ENCODE measurements around the gene LSM12. TPM values are rescaled to one million over a fixed set of nuclear protein-coding genes. Genes with fewer than 3 reads are reported as not detected.

LSM12 gene
- total and polyA plus RNA-seq, 2 of the 8 experiments (the other 6 are each of a cell fraction or from before 2014, with no cell fraction given) = 69.8 to 142 TPM

- Histone ChIP-seq H4K5ac (ENCODE audit: insufficient read length, low read depth, low read length) (no peak overlapping the region), H2BK5ac (ENCODE audit: low read depth, low read length) (no peak overlapping the region), H2AFZ (ENCODE audit: low read length) (no peak overlapping the region), H3K79me2 (ENCODE audit: control insufficient read depth in 1 of 2, insufficient read depth in 2 of 2, low read length in 2 of 2) (peaks cover 0 to 39% of the 10 kb centered on the region in 2 experiments; a peak in 2 of 4 replicates), H2BK20ac (ENCODE audit: low read length) (no peak overlapping the region), H3K18ac (ENCODE audit: extremely low read depth, low read length) (no peak overlapping the region), H3K23ac (ENCODE audit: insufficient read length) (no peak overlapping the region), H2BK120ac (replicated peaks; ENCODE audit: low read depth, low read length) (no peak overlapping the region), H3K4me2 (ENCODE audit: insufficient read depth in 1 of 2, low read depth in 2 of 2, low read length in 2 of 2) (no peak overlapping the region), H3K79me1 (ENCODE audit: low read depth, low read length) (peaks cover 4% of the 10 kb centered on the region; the same call in 1 of the 2 replicates), H3K36me3 (ENCODE audit: control insufficient read depth in 2 of 4, insufficient read depth in 4 of 4, low read length in 3 of 4) (peaks cover 22 to 46% (median 38%) of the 10 kb centered on the region in 4 experiments), H3K4ac (replicated peaks; ENCODE audit: insufficient read length, low read depth, low read length) (no peak overlapping the region), H3K4me3 (ENCODE audit: extremely low read depth in 1 of 4, insufficient read depth in 2 of 4, low read depth in 3 of 4, low read length in 4 of 4) (no peak overlapping the region), H2AK5ac (ENCODE audit: low read depth, low read length) (no peak overlapping the region), H3K27me3 (replicated peaks in 1 of 4; ENCODE audit: control insufficient read depth in 3 of 4, extremely low read depth in 1 of 4, insufficient read depth in 3 of 4, low read length in 3 of 4) (no peaks in the 10 kb centered on the region), H4K91ac (replicated peaks; ENCODE audit: insufficient read length, low read length) (no peak overlapping the region), H4K8ac (ENCODE audit: extremely low read depth, insufficient read depth, low read length) (no peak overlapping the region), H3K9me3 (ENCODE audit: insufficient read depth in 2 of 2, low read depth in 1 of 2, low read length in 1 of 2) (no peaks in the 10 kb centered on the region), H3K4me1 (replicated peaks in 1 of 4; ENCODE audit: control insufficient read depth in 3 of 4, insufficient read depth in 4 of 4, low read length in 3 of 4) (no peaks in the 10 kb centered on the region), H2BK15ac (ENCODE audit: low read length) (no peak overlapping the region), H3K23me2 (ENCODE audit: low read depth, low read length) (no peaks in the 10 kb centered on the region), H3K56ac (replicated peaks; ENCODE audit: insufficient read length, low read depth, low read length) (no peak overlapping the region), H2BK12ac (ENCODE audit: low read depth, low read length) (no peak overlapping the region), H3K14ac (ENCODE audit: insufficient read length) (no peak overlapping the region), H3K27ac (ENCODE audit: low read depth, low read length) (no peak overlapping the region), H4K20me1 (replicated peaks in 1 of 2; ENCODE audit: control insufficient read depth in 1 of 2, insufficient read depth in 2 of 2, low read length in 2 of 2) (peaks cover 4 to 16% of the 10 kb centered on the region in 2 experiments), H3K9ac (replicated peaks in 1 of 4; ENCODE audit: extremely low read depth in 1 of 4, low read depth in 3 of 4, low read length in 3 of 4) (no peak overlapping the region)
- POLR2A ChIA-PET (ENCODE audit: partially characterized antibody) = interaction anchor here (1.4 to 7.4 kb wide), 4 partner anchors 11 to 28 kb away, joined by 3 to 55 read pairs (median 6); partner anchors contain the start of genes LSM12 and TMEM101
- FAIRE-seq = no peak
- WGBS, 2 experiments (ENCODE audit: extremely low coverage in 1 of 2, insufficient coverage in 1 of 2, insufficient read length in 1 of 2, insufficient replicate concordance in 2 of 2, low coverage in 1 of 2, low lambda C conversion rate in 2 of 2, missing lambda C conversion rate in 1 of 2) = 96% methylated on average over 3 of the region's 3 CpGs; no CpG with 5 or more reads in 1 of the 2 experiments
- CTCF ChIA-PET (ENCODE audit: partially characterized antibody) = interaction anchor here (1.0 to 9.5 kb wide), 5 partner anchors 12 to 94 kb away, joined by 3 to 108 read pairs (median 3); no protein-coding TSS in a partner anchor
- no peak for DNase-seq (ENCODE audit: low read depth in 1 of 2, low spot score in 2 of 2)
- TF ChIP-seq SP1 (IDR thresholded peaks at IDR 0.05; ENCODE audit: low read depth, low read length) (no peak), PHF8 (conservative IDR thresholded peaks at IDR 0.05; ENCODE audit: low read depth, low read length) (no peak), GABPA (IDR thresholded peaks at IDR 0.05; ENCODE audit: borderline replicate concordance, insufficient read depth, low read length) (no peak), KDM5A (IDR thresholded peaks at IDR 0.05; ENCODE audit: low read length) (no peak)
Measured at GRCh38 chr17:44038604-44039011, 27.9 kb downstream of the LSM12 start.

Measured in H1 (cell line).